ENCODE data around the gene CDK1. TPM values are rescaled to one million over a fixed set of nuclear protein-coding genes. Genes with fewer than 3 reads are reported as not detected.

The CDK1 gene
- total RNA-seq, 1 donor from 2014 or later = 20.7 TPM

Other genes with a start within 250 kb of the CDK1 start
- 34.2 and 42.7 TPM in 2 replicates for gene RHOBTB1, start 165.7 kb downstream of the CDK1 start, total RNA-seq